ENCODE data around the gene MYCBPAP. TPM values are rescaled to one million over a fixed set of nuclear protein-coding genes. Genes with fewer than 3 reads are reported as not detected.

MYCBPAP gene
- total RNA-seq, 1 donor from 2014 or later: 1.7 TPM

- Mint-ChIP-seq H3K9me3 (ENCODE audit: low read depth) (no peaks in the 10 kb centered on the region), H3K27ac (peak within 1 kb of the TSS; percentile 71)
Measured at GRCh38 chr17:50547035-50547735, 38.9 kb downstream of the MYCBPAP start, which contains the start of gene SPATA20. Gene SPATA20 (plus strand): TSS chr17:50547174. CDS start chr17:50547209, 35 bp downstream.

GRCh38 chr17:50547736-50548083, 39.5 kb downstream of the MYCBPAP start:
- no peak for TF ChIP-seq CTCF (IDR thresholded peaks at IDR 0.05; ENCODE audit: unreplicated experiment)
- H3K9me3 Mint-ChIP-seq (ENCODE audit: low read depth): no peaks in the 10 kb centered on the region
- H3K4me3 Mint-ChIP-seq (ENCODE audit: low read depth): peak overlapping the region; percentile 71
- H3K27ac Mint-ChIP-seq: no peak overlapping the region
- no peaks in the 10 kb centered on the region for H3K36me3 Mint-ChIP-seq (ENCODE audit: insufficient read depth)
- H3K27me3 Mint-ChIP-seq: no peaks in the 10 kb centered on the region
- DNase-seq (ENCODE audit: low spot score, unreplicated experiment): no peak
- H3K4me1 Mint-ChIP-seq (ENCODE audit: low read depth): peaks cover 20% of the 10 kb centered on the region

More at GRCh38 chr17:50547035-50547735, 38.9 kb downstream of the MYCBPAP start, which contains the start of gene SPATA20:
- DNase-seq (ENCODE audit: low spot score, unreplicated experiment): peak; percentile 86
- peak within 1 kb of the TSS; percentile 71 for H3K4me3 Mint-ChIP-seq (ENCODE audit: low read depth)
- H3K27me3 Mint-ChIP-seq: no peaks in the 10 kb centered on the region
- H3K4me1 Mint-ChIP-seq (ENCODE audit: low read depth): peaks cover 25% of the 10 kb centered on the region
- H3K36me3 Mint-ChIP-seq (ENCODE audit: insufficient read depth): no peaks in the 10 kb centered on the region
- peak; percentile 97 for TF ChIP-seq CTCF (IDR thresholded peaks at IDR 0.05; ENCODE audit: unreplicated experiment)

- Mint-ChIP-seq H3K36me3 (ENCODE audit: insufficient read depth) (peaks cover 2% of the 10 kb centered on the region), H3K4me1 (ENCODE audit: low read depth) (peaks cover 9% of the 10 kb centered on the region), H3K27me3 (no peaks in the 10 kb centered on the region), H3K4me3 (ENCODE audit: low read depth) (no peak overlapping the region), H3K9me3 (ENCODE audit: low read depth) (no peaks in the 10 kb centered on the region), H3K27ac (no peak overlapping the region)
- no peak for TF ChIP-seq CTCF (IDR thresholded peaks at IDR 0.05; ENCODE audit: unreplicated experiment)
- no peak for DNase-seq (ENCODE audit: low spot score, unreplicated experiment)
Measured at GRCh38 chr17:50548831-50549230, 40.6 kb downstream of the MYCBPAP start.

- H3K27me3 Mint-ChIP-seq: no peaks in the 10 kb centered on the region
- TF ChIP-seq CTCF (IDR thresholded peaks at IDR 0.05; ENCODE audit: unreplicated experiment): no peak
- H3K36me3 Mint-ChIP-seq (ENCODE audit: insufficient read depth): peaks cover 2% of the 10 kb centered on the region
- no peak for DNase-seq (ENCODE audit: low spot score, unreplicated experiment)
- H3K27ac Mint-ChIP-seq: no peak overlapping the region
- no peaks in the 10 kb centered on the region for H3K9me3 Mint-ChIP-seq (ENCODE audit: low read depth)
- no peak overlapping the region for H3K4me3 Mint-ChIP-seq (ENCODE audit: low read depth)
- H3K4me1 Mint-ChIP-seq (ENCODE audit: low read depth): peaks cover 3% of the 10 kb centered on the region
Measured at GRCh38 chr17:50549256-50549941, 41.2 kb downstream of the MYCBPAP start.

GRCh38 chr17:50549969-50550368, 41.7 kb downstream of the MYCBPAP start:
- Mint-ChIP-seq H3K4me1 (ENCODE audit: low read depth) (peaks cover 2% of the 10 kb centered on the region), H3K27me3 (no peaks in the 10 kb centered on the region), H3K36me3 (ENCODE audit: insufficient read depth) (peaks cover 2% of the 10 kb centered on the region), H3K27ac (no peak overlapping the region), H3K9me3 (ENCODE audit: low read depth) (no peaks in the 10 kb centered on the region), H3K4me3 (ENCODE audit: low read depth) (no peak overlapping the region)
- no peak for TF ChIP-seq CTCF (IDR thresholded peaks at IDR 0.05; ENCODE audit: unreplicated experiment)
- no peak for DNase-seq (ENCODE audit: low spot score, unreplicated experiment)

Data from progenitor cell of endocrine pancreas (in vitro differentiated cells).